H1 (cell line): ENCODE measurements around the gene NANOS3. TPM values are rescaled to one million over a fixed set of nuclear protein-coding genes. Genes with fewer than 3 reads are reported as not detected.

Source experiments
- CTCF ChIA-PET: fragments of 300-600 bp; sonication (Branson Sonifier 250); formaldehyde crosslinking; loops from one replicate; lab custom pipeline; 2021; ENCODE audit not compliant: partially characterized antibody; lab: Charles Lee
- POLR2A ChIA-PET: fragments of 300-600 bp; sonication (Branson Sonifier 250); formaldehyde crosslinking; loops from one replicate; lab custom pipeline; 2021; ENCODE audit warnings: inconsistent platforms; ENCODE audit not compliant: partially characterized antibody; lab: Charles Lee
- DNase-seq, 2 experiments: peaks; one replicate each; pipeline versions ENCODE4 v3.0.0 to v3.0.0-alpha.2; 2010 to 2022; ENCODE audit warnings: low spot score in 2 of 2, low read depth in 1 of 2, mixed read lengths in 1 of 2
- FAIRE-seq: peaks from 2 replicates; lab custom pipeline; 2011; peaks lifted over from hg19 to GRCh38; lab: Jason Lieb, UNC
- H2AFZ ChIP-seq: 2 replicates; pipeline ENCODE4 v1.8.1; 2012; ENCODE audit warnings: low read length, inconsistent platforms
- H2AK5ac ChIP-seq: 2 replicates; pipeline ENCODE4 v1.6.1; 2013; ENCODE audit warnings: low read depth, low read length
- H2BK120ac ChIP-seq: replicated peaks from 2 replicates; pipeline ENCODE3; 2013; ENCODE audit warnings: low read depth, low read length, inconsistent platforms
- H2BK12ac ChIP-seq: 2 replicates; pipeline ENCODE4 v1.6.1; 2013; ENCODE audit warnings: low read depth, low read length
- H2BK15ac ChIP-seq: 2 replicates; pipeline ENCODE4 v1.6.1; 2013; ENCODE audit warnings: low read length
- H2BK20ac ChIP-seq: 2 replicates; pipeline ENCODE4 v1.6.1; 2013; ENCODE audit warnings: low read length
- H2BK5ac ChIP-seq: 2 replicates; pipeline ENCODE4 v1.6.1; 2013; ENCODE audit warnings: low read depth, low read length
- H3K14ac ChIP-seq: 2 replicates; pipeline ENCODE4 v1.6.1; 2013; ENCODE audit warnings: inconsistent platforms; ENCODE audit not compliant: insufficient read length
- H3K18ac ChIP-seq: 2 replicates; pipeline ENCODE4 v1.6.1; 2013; ENCODE audit warnings: low read length; ENCODE audit errors: extremely low read depth
- H3K23ac ChIP-seq: 2 replicates; pipeline ENCODE4 v1.6.1; 2013; ENCODE audit warnings: inconsistent platforms; ENCODE audit not compliant: insufficient read length
- H3K23me2 ChIP-seq: 2 replicates; pipeline ENCODE4 v1.6.1; 2013; ENCODE audit warnings: low read depth, low read length
- H3K27ac ChIP-seq: 2 replicates; pipeline ENCODE4 v1.6.1; 2011; ENCODE audit warnings: low read depth, low read length, inconsistent platforms
- H3K27me3 ChIP-seq, 4 experiments: replicated peaks in 1 of 4; 1 replicate in 1 of 4; 2 replicates in 3 of 4; pipeline versions ENCODE4 v1.6.1 to v1.8.1; 2011 to 2013; ENCODE audit warnings: low read length in 3 of 4, mild to moderate bottlenecking in 3 of 4, inconsistent platforms in 2 of 4, mixed read lengths in 2 of 4, moderate library complexity in 1 of 4; ENCODE audit not compliant: control insufficient read depth in 3 of 4, insufficient read depth in 3 of 4; ENCODE audit errors: extremely low read depth in 1 of 4
- H3K36me3 ChIP-seq, 4 experiments: 2 replicates each; pipeline versions ENCODE4 v1.6.1 to v1.8.1; 2011 to 2013; ENCODE audit warnings: mild to moderate bottlenecking in 4 of 4, low read length in 3 of 4, moderate library complexity in 2 of 4, control low read depth in 1 of 4, inconsistent platforms in 1 of 4; ENCODE audit not compliant: insufficient read depth in 4 of 4, control insufficient read depth in 2 of 4
- H3K4ac ChIP-seq: replicated peaks from 2 replicates; pipeline ENCODE3; 2013; ENCODE audit warnings: low read length, low read depth, mixed read lengths, inconsistent platforms; ENCODE audit not compliant: insufficient read length
- H3K4me1 ChIP-seq, 4 experiments: replicated peaks in 1 of 4; 1 replicate in 1 of 4; 2 replicates in 3 of 4; pipeline versions ENCODE4 v1.6.1 to v1.8.1; 2011 to 2013; ENCODE audit warnings: low read length in 3 of 4, inconsistent platforms in 2 of 4, mixed read lengths in 1 of 4; ENCODE audit not compliant: insufficient read depth in 4 of 4, control insufficient read depth in 3 of 4
- H3K4me2 ChIP-seq, 2 experiments: 2 replicates each; pipeline versions ENCODE4 v1.6.1 to v1.8.1; 2011 to 2013; ENCODE audit warnings: low read depth in 2 of 2, low read length in 2 of 2, control low read depth in 1 of 2, inconsistent platforms in 1 of 2, mild to moderate bottlenecking in 1 of 2; ENCODE audit not compliant: insufficient read depth in 1 of 2
- H3K4me3 ChIP-seq, 4 experiments: fragments of 200-600, 300-600 bp in 1 of 4; sonication (generic), shearing (Covaris generic), sonication (Bioruptor Twin) in 1 of 4; 2 replicates each; pipeline versions ENCODE4 v1.5.1 to v1.8.1; 2011 to 2016; ENCODE audit warnings: low read length in 4 of 4, low read depth in 3 of 4, control low read depth in 2 of 4, inconsistent platforms in 2 of 4, mild to moderate bottlenecking in 2 of 4, mixed read lengths in 1 of 4, moderate library complexity in 1 of 4; ENCODE audit not compliant: insufficient read depth in 2 of 4; ENCODE audit errors: extremely low read depth in 1 of 4
- H3K56ac ChIP-seq: replicated peaks from 2 replicates; pipeline ENCODE3; 2013; ENCODE audit warnings: low read depth, mild to moderate bottlenecking, mixed read lengths, low read length, inconsistent platforms; ENCODE audit not compliant: insufficient read length
- H3K79me1 ChIP-seq: 2 replicates; pipeline ENCODE4 v1.6.1; 2013; ENCODE audit warnings: low read depth, low read length, control low read depth
- H3K79me2 ChIP-seq, 2 experiments: 2 replicates each; pipeline versions ENCODE4 v1.6.1 to v1.8.1; 2012 to 2013; ENCODE audit warnings: low read length in 2 of 2, mild to moderate bottlenecking in 2 of 2, inconsistent platforms in 1 of 2; ENCODE audit not compliant: insufficient read depth in 2 of 2, control insufficient read depth in 1 of 2
- H3K9ac ChIP-seq, 4 experiments: replicated peaks in 1 of 4; 1 replicate in 1 of 4; 2 replicates in 3 of 4; pipeline versions ENCODE4 v1.6.1 to v1.8.1; 2011 to 2013; ENCODE audit warnings: low read depth in 3 of 4, low read length in 3 of 4, control low read depth in 2 of 4, mild to moderate bottlenecking in 2 of 4, moderate library complexity in 2 of 4, inconsistent platforms in 1 of 4; ENCODE audit errors: extremely low read depth in 1 of 4
- H3K9me3 ChIP-seq, 2 experiments: 2 replicates each; pipeline versions ENCODE4 v1.6.1 to v1.8.1; 2012 to 2013; ENCODE audit warnings: mild to moderate bottlenecking in 2 of 2, moderate library complexity in 2 of 2, control low read depth in 1 of 2, inconsistent platforms in 1 of 2, low read depth in 1 of 2, low read length in 1 of 2, mixed read lengths in 1 of 2; ENCODE audit not compliant: insufficient read depth in 2 of 2
- H4K20me1 ChIP-seq, 2 experiments: replicated peaks in 1 of 2; 2 replicates each; pipeline versions ENCODE3 to v1.8.1; 2011 to 2013; ENCODE audit warnings: inconsistent platforms in 2 of 2, low read length in 2 of 2, mild to moderate bottlenecking in 1 of 2; ENCODE audit not compliant: insufficient read depth in 2 of 2, control insufficient read depth in 1 of 2
- H4K5ac ChIP-seq: 2 replicates; pipeline ENCODE4 v1.6.1; 2013; ENCODE audit warnings: low read length, low read depth, mixed read lengths, inconsistent platforms; ENCODE audit not compliant: insufficient read length
- H4K8ac ChIP-seq: 2 replicates; pipeline ENCODE4 v1.8.0; 2013; ENCODE audit warnings: mild to moderate bottlenecking, moderate library complexity, low read length, inconsistent platforms; ENCODE audit not compliant: insufficient read depth; ENCODE audit errors: extremely low read depth
- H4K91ac ChIP-seq: replicated peaks from 2 replicates; pipeline ENCODE3; 2013; ENCODE audit warnings: low read length, mixed read lengths, inconsistent platforms; ENCODE audit not compliant: insufficient read length
- EGR1 ChIP-seq: IDR thresholded peaks from 2 replicates; pipeline ENCODE4 v1.6.1; 2011; ENCODE audit warnings: low read depth, low read length, borderline replicate concordance
- MAFK ChIP-seq: IDR thresholded peaks from 2 replicates; pipeline ENCODE4 v1.6.1; 2012; ENCODE audit warnings: low read depth, mild to moderate bottlenecking, improper control_type of control experiment, low read length
- RBBP5 ChIP-seq: IDR thresholded peaks from 2 replicates; pipeline ENCODE4 v1.7.1; 2012; ENCODE audit warnings: low read depth, mild to moderate bottlenecking, inconsistent platforms, low read length, moderate library complexity, borderline replicate concordance
- whole genome bisulfite sequencing, 2 experiments: shearing (Covaris generic) in 1 of 2; methylation state at CpG; one replicate each; pipeline versions ENCODE4 v1.1.6 to v1.1.7; 2013 to 2015; ENCODE audit warnings: low lambda C conversion rate in 2 of 2, mixed read lengths in 2 of 2, inconsistent platforms in 1 of 2, low coverage in 1 of 2, missing lambda C conversion rate in 1 of 2; ENCODE audit not compliant: insufficient replicate concordance in 2 of 2, insufficient coverage in 1 of 2, insufficient read length in 1 of 2; ENCODE audit errors: extremely low coverage in 1 of 2, missing lambda C conversion rate in 1 of 2; 5-methylcytosine and 5-hydroxymethylcytosine counted together
- polyA plus RNA-seq, 7 experiments: library from polyadenylated mRNA; depleted of rRNA in 3 of 7; stranded (reverse) in 5 of 7; unstranded in 2 of 7; fragments of >200 nt in 5 of 7; fragments of 200-250 nt in 2 of 7; gene quantifications; 1 replicate in 5 of 7; 2 replicates in 1 of 7; 4 replicates in 1 of 7; pipeline versions ENCODE4 v1.2.1 to v1.2.3, GENCODE V29; 2011 to 2013; ENCODE audit warnings: missing spikeins in 2 of 7, mixed read lengths in 2 of 7
- total RNA-seq: library from RNA; stranded (reverse); fragmentation: NEBNext Ultra II Directional; extraction: Animal tissue kit (Norgen Biotek cat#: 25700); gene quantifications from 2 replicates; pipeline ENCODE4 v1.2.1, GENCODE V29; 2021

Gene NANOS3
- total and polyA plus RNA-seq, 2 of the 8 experiments (the other 6 are each of a cell fraction or from before 2014, with no cell fraction given) = 0.62 TPM; not detected in 1

DNA sequence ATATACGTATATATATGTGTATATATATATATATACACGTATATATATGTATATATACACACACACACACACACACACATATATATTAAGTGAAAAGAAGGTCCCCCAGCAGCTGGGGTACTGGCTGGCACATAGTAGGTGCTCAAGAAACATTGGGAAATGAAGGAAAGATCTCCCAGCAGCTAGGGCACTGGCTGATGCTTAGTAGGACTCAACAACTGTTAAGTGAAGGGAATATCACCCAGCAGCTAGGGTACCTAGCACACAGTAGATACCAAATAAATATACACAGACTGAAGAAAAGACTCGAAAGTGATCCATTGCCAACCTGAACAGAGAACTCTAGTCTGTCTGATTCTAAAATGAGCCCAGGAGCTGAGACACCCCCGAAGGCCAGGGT, 49.1 kb downstream of the NANOS3 start:
- CTCF ChIA-PET = interaction anchor here (0.6 to 1.2 kb wide), 5 partner anchors 52 to 122 kb away, joined by 3 to 4 read pairs (median 3); no protein-coding TSS in a partner anchor
- FAIRE-seq = no peak

More for the DNA sequence above, 49.1 kb downstream of the NANOS3 start:
- H3K18ac ChIP-seq = no peak overlapping the region
- H3K4me2 ChIP-seq = no peak overlapping the region
- no peak for TF ChIP-seq EGR1
- no peak for TF ChIP-seq RBBP5
- no peak for TF ChIP-seq MAFK
- TF ChIP-seq, all 59 proteins: peak for 0
- Histone ChIP-seq H2BK12ac (no peak overlapping the region), H3K4me1 (peaks cover 0 to 5% (median 0%) of the 10 kb centered on the region in 4 experiments; a peak in 2 of 7 replicates), H2BK120ac (no peak overlapping the region), H2BK5ac (no peak overlapping the region), H3K79me2 (no peaks in the 10 kb centered on the region), H4K20me1 (no peaks in the 10 kb centered on the region), H3K4me3 (no peak overlapping the region), H3K9me3 (peaks cover 2% of the 10 kb centered on the region in 2 experiments; a peak in 3 of 4 replicates), H3K36me3 (peaks cover 6 to 45% (median 31%) of the 10 kb centered on the region in 4 experiments; a peak in 7 of 8 replicates), H3K56ac (no peak overlapping the region), H4K5ac (no peak overlapping the region), H2BK20ac (no peak overlapping the region), H3K9ac (no peak overlapping the region), H3K23me2 (no peaks in the 10 kb centered on the region), H3K14ac (no peak overlapping the region), H4K91ac (no peak overlapping the region), H3K27me3 (no peaks in the 10 kb centered on the region), H3K27ac (no peak overlapping the region), H3K79me1 (no peaks in the 10 kb centered on the region), H4K8ac (no peak overlapping the region), H3K23ac (no peak overlapping the region), H2BK15ac (no peak overlapping the region), H3K4ac (no peak overlapping the region), H2AK5ac (no peak overlapping the region), H2AFZ (no peak overlapping the region)
- DNase-seq = no peak
- WGBS, 2 experiments = 83% methylated on average over 3 of the region's 4 CpGs; no CpG with 5 or more reads in 1 of the 2 experiments
- POLR2A ChIA-PET = interaction anchor here (0.6 to 3.7 kb wide), 5 partner anchors 7 to 782 kb away, joined by 3 to 9 read pairs (median 3); no protein-coding TSS in a partner anchor
